Panc1 (cell line): ENCODE results near the gene CHRND.

Experiments
- POLR2AphosphoS5 ChIP-seq: IDR thresholded peaks from 2 replicates; pipeline ENCODE4 v1.6.1; 2012; ENCODE audit warnings: mild to moderate bottlenecking, low read depth, low read length, moderate library complexity
- SIN3A ChIP-seq: IDR thresholded peaks from 2 replicates; pipeline ENCODE4 v1.6.1; 2012; ENCODE audit warnings: low read depth, mild to moderate bottlenecking, low read length, moderate library complexity, borderline replicate concordance; ENCODE audit not compliant: insufficient read depth
- TF ChIP-seq, protein P1 (sequence below): fragments of 450-650 bp; IDR thresholded peaks from 2 replicates; pipeline ENCODE4 v1.5.1; 2017; ENCODE audit warnings: mild to moderate bottlenecking
- TF ChIP-seq, protein P2 (sequence below), 2 experiments: IDR thresholded peaks; 2 replicates each; pipeline ENCODE4 v1.6.1; 2011 to 2012; ENCODE audit warnings: low read depth in 2 of 2, control low read depth in 1 of 2, low read length in 1 of 2, mild to moderate bottlenecking in 1 of 2, moderate library complexity in 1 of 2; ENCODE audit not compliant: insufficient read depth in 1 of 2

DNA sequence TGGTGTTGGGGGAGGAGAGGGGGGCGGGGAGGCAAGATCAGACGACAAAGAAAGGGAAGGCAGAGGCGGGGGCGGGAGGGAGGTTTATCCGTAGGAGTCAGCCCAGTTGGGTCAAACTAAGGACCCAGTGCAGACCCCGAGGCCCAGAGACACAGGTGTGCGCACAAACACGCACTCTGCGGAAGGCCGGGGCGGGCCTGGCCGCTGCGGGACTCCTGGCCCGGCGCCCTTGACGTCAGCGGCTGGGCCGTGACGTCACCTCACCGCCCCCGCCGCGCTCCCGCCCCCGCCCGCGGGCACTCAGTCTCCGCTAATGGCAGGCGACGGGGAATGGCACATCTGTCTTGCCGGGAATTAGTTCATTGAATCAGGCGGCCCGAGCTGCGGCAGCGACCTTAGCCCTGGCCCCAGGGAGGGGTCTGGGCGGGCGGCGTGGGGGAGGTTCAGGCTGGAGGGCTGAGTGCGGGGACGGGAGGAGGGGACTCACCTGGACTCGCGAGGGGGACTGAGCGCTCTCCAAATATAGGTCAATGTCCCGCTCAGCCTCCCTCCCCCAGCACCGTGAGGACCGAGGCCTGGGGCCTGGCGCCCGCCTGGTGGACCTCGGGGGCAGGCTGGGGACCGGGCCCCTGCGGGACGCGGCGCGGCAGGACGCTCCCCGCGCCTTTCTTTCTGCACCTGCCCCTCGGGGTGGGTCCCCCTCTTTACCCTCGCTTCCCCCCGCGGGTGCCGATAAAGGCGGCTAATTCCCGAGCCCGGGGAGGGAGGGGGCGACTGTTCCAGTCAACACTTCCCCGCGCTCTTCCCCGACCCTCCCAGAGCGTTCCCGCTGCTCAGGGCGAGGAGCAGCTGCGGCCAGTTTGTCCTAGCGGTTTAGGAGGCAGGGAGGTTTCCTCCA is 22.8 kb upstream of the CHRND start:
- TF ChIP-seq, protein P1, sequence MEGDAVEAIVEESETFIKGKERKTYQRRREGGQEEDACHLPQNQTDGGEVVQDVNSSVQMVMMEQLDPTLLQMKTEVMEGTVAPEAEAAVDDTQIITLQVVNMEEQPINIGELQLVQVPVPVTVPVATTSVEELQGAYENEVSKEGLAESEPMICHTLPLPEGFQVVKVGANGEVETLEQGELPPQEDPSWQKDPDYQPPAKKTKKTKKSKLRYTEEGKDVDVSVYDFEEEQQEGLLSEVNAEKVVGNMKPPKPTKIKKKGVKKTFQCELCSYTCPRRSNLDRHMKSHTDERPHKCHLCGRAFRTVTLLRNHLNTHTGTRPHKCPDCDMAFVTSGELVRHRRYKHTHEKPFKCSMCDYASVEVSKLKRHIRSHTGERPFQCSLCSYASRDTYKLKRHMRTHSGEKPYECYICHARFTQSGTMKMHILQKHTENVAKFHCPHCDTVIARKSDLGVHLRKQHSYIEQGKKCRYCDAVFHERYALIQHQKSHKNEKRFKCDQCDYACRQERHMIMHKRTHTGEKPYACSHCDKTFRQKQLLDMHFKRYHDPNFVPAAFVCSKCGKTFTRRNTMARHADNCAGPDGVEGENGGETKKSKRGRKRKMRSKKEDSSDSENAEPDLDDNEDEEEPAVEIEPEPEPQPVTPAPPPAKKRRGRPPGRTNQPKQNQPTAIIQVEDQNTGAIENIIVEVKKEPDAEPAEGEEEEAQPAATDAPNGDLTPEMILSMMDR: no peak
- TF ChIP-seq SIN3A: no peak
- TF ChIP-seq, protein P2, sequence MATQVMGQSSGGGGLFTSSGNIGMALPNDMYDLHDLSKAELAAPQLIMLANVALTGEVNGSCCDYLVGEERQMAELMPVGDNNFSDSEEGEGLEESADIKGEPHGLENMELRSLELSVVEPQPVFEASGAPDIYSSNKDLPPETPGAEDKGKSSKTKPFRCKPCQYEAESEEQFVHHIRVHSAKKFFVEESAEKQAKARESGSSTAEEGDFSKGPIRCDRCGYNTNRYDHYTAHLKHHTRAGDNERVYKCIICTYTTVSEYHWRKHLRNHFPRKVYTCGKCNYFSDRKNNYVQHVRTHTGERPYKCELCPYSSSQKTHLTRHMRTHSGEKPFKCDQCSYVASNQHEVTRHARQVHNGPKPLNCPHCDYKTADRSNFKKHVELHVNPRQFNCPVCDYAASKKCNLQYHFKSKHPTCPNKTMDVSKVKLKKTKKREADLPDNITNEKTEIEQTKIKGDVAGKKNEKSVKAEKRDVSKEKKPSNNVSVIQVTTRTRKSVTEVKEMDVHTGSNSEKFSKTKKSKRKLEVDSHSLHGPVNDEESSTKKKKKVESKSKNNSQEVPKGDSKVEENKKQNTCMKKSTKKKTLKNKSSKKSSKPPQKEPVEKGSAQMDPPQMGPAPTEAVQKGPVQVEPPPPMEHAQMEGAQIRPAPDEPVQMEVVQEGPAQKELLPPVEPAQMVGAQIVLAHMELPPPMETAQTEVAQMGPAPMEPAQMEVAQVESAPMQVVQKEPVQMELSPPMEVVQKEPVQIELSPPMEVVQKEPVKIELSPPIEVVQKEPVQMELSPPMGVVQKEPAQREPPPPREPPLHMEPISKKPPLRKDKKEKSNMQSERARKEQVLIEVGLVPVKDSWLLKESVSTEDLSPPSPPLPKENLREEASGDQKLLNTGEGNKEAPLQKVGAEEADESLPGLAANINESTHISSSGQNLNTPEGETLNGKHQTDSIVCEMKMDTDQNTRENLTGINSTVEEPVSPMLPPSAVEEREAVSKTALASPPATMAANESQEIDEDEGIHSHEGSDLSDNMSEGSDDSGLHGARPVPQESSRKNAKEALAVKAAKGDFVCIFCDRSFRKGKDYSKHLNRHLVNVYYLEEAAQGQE (IDR thresholded peaks at IDR 0.05; ENCODE audit: insufficient read depth in 1 of 2, low read depth in 2 of 2, low read length in 1 of 2): no peak
- no peak for TF ChIP-seq POLR2AphosphoS5
